Ishikawa (cell line): ENCODE data around the gene DSG1.

Experiments used
- CEBPB ChIP-seq: IDR thresholded peaks from 2 replicates; pipeline ENCODE4 v1.6.1; 2012
- CREB1 ChIP-seq: IDR thresholded peaks from 2 replicates; pipeline ENCODE4 v1.6.1; 2012; ENCODE audit warnings: low read depth
- EGR1 ChIP-seq: IDR thresholded peaks from 2 replicates; pipeline ENCODE4 v1.6.1; 2012
- EP300 ChIP-seq: IDR thresholded peaks from 2 replicates; pipeline ENCODE4 v1.6.1; 2012; ENCODE audit warnings: borderline replicate concordance
- FOXM1 ChIP-seq: IDR thresholded peaks from 2 replicates; pipeline ENCODE4 v1.6.1; 2012; ENCODE audit warnings: low read depth, borderline replicate concordance
- NFIC ChIP-seq: IDR thresholded peaks from 2 replicates; pipeline ENCODE4 v1.6.1; 2012
- RAD21 ChIP-seq: IDR thresholded peaks from 2 replicates; pipeline ENCODE4 v1.6.1; 2012; ENCODE audit warnings: low read depth
- TAF1 ChIP-seq: IDR thresholded peaks from 2 replicates; pipeline ENCODE4 v1.6.1; 2012; ENCODE audit warnings: low read depth, mild to moderate bottlenecking
- TCF12 ChIP-seq: IDR thresholded peaks from 2 replicates; pipeline ENCODE4 v1.6.1; 2012; ENCODE audit warnings: low read depth
- TEAD4 ChIP-seq: IDR thresholded peaks from 2 replicates; pipeline ENCODE4 v1.6.1; 2012
- YY1 ChIP-seq: IDR thresholded peaks from 2 replicates; pipeline ENCODE4 v1.6.1; 2012; ENCODE audit warnings: low read depth
- ZBTB7A ChIP-seq: IDR thresholded peaks from 2 replicates; pipeline ENCODE4 v1.6.1; 2012; ENCODE audit warnings: low read depth
- TF ChIP-seq, protein P1 (sequence below): IDR thresholded peaks from 2 replicates; pipeline ENCODE4 v1.6.1; 2012
- TF ChIP-seq, protein P2 (sequence below): IDR thresholded peaks from 2 replicates; pipeline ENCODE4 v1.6.1; 2012
- TF ChIP-seq, protein P3 (sequence below): IDR thresholded peaks from 2 replicates; pipeline ENCODE4 v1.6.1; 2012; ENCODE audit warnings: low read depth, mild to moderate bottlenecking

The DSG1 gene

DNA sequence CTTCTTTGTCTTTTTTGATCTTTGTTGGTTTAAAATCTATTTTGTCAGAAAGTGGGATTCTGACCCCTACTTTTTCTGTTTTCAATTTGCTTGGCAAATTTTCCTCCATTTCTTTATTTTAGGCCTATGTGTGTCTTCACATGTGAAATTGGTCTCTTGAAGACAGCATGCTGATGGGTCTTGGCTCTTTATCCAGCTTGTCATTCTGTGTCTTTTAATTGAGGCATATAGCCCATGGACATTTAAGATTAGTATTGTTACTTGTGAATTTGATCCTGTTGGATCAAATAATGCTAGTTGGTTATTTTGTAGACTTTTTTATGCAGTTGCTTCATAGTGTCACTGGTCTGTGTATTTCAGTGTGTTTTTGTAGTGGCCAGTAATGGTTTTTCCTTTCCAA is 26.3 kb upstream of the DSG1 start:
- no peak for TF ChIP-seq CREB1
- no peak for TF ChIP-seq EGR1
- no peak for TF ChIP-seq RAD21
- TF ChIP-seq NFIC, result no peak
- TF ChIP-seq TEAD4, result no peak
- TF ChIP-seq, protein P1, sequence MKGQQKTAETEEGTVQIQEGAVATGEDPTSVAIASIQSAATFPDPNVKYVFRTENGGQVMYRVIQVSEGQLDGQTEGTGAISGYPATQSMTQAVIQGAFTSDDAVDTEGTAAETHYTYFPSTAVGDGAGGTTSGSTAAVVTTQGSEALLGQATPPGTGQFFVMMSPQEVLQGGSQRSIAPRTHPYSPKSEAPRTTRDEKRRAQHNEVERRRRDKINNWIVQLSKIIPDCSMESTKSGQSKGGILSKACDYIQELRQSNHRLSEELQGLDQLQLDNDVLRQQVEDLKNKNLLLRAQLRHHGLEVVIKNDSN, result no peak
- no peak for TF ChIP-seq TCF12
- TF ChIP-seq CEBPB, result no peak
- TF ChIP-seq FOXM1, result no peak
- TF ChIP-seq, protein P2, sequence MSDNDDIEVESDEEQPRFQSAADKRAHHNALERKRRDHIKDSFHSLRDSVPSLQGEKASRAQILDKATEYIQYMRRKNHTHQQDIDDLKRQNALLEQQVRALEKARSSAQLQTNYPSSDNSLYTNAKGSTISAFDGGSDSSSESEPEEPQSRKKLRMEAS, result no peak
- TF ChIP-seq TAF1, result no peak
- TF ChIP-seq EP300, result no peak
- TF ChIP-seq, protein P3, sequence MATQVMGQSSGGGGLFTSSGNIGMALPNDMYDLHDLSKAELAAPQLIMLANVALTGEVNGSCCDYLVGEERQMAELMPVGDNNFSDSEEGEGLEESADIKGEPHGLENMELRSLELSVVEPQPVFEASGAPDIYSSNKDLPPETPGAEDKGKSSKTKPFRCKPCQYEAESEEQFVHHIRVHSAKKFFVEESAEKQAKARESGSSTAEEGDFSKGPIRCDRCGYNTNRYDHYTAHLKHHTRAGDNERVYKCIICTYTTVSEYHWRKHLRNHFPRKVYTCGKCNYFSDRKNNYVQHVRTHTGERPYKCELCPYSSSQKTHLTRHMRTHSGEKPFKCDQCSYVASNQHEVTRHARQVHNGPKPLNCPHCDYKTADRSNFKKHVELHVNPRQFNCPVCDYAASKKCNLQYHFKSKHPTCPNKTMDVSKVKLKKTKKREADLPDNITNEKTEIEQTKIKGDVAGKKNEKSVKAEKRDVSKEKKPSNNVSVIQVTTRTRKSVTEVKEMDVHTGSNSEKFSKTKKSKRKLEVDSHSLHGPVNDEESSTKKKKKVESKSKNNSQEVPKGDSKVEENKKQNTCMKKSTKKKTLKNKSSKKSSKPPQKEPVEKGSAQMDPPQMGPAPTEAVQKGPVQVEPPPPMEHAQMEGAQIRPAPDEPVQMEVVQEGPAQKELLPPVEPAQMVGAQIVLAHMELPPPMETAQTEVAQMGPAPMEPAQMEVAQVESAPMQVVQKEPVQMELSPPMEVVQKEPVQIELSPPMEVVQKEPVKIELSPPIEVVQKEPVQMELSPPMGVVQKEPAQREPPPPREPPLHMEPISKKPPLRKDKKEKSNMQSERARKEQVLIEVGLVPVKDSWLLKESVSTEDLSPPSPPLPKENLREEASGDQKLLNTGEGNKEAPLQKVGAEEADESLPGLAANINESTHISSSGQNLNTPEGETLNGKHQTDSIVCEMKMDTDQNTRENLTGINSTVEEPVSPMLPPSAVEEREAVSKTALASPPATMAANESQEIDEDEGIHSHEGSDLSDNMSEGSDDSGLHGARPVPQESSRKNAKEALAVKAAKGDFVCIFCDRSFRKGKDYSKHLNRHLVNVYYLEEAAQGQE, result no peak
- no peak for TF ChIP-seq YY1
- no peak for TF ChIP-seq ZBTB7A

DNA sequence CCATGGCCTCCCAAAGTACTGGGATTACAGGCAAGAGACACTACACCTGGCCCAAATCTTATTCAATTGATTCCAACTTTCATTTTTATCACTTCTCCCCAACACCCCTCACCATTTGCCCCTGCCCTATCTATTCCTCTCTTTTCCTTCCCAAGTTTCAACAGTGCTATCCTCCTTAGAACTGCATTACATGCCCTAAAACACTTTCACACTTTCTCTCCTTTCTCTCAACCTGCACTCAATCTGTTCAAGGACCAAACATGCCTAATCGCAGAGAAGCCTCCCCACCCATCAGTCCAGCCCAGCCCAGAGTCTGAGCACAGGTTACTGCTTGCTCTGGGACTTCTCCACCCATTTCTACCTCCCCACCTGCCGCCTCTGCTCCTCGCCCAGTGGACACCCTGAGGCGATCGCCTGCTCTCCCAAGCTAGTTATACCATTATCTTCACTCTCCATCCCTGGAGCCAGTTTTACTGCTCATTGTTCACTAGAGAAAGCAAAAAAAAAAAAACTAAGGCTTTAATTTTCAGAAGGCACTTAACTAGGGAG is 23.7 kb upstream of the DSG1 start:
- no peak for TF ChIP-seq RAD21
- no peak for TF ChIP-seq TCF12
- no peak for TF ChIP-seq EGR1
- TF ChIP-seq, protein P1, result no peak
- TF ChIP-seq EP300, result no peak
- no peak for TF ChIP-seq CEBPB
- no peak for TF ChIP-seq TEAD4
- TF ChIP-seq, protein P2, result no peak

DNA sequence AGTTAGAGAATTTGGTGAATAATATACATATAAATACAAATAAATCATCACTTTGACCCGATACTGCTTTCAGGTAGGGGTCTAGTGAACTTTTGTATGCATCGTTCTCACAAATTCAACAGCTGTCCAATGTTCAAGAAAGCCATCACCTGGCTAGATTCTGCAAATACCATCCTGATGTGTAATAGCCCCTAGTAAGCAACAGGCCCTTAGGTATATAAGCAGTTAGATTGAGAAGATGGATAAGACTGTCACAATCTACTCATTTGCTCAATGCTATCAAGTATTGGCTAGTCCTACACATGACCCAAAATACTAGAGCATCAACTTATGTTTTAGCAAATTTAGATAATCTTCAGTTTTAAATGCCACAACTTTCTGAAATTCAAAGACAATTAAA is 20.7 kb upstream of the DSG1 start:
- TF ChIP-seq YY1, result no peak
- TF ChIP-seq NFIC, result no peak
- no peak for TF ChIP-seq CEBPB
- TF ChIP-seq, protein P3, result no peak
- no peak for TF ChIP-seq ZBTB7A
- TF ChIP-seq, protein P1, result no peak
- no peak for TF ChIP-seq EP300
- TF ChIP-seq FOXM1, result no peak
- TF ChIP-seq EGR1, result no peak
- TF ChIP-seq CREB1, result no peak
- TF ChIP-seq, protein P2, result no peak

DNA sequence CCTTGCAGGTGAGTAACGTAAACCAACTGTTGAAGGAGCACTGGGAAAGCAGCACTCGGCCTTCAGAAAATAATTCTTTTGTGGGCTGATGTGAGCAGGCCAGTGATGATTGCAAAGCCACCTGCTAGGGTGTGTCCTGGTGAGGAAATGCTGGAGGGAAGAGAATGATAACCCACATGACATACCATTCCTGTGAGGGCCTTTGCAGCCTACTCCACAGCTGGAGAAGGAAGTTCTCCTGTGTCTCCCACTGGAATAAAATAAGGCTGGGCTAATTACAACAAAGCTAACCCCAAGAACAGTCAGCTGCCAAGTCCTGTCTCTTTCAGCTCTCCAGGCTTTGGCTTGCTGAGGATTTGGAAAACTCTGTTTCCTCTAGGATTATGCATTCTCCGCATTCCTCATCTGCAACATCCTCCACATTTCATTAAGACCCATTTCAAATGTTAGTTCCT is 16.7 kb upstream of the DSG1 start:
- TF ChIP-seq, protein P1, result no peak
- TF ChIP-seq, protein P2, result no peak
- TF ChIP-seq CREB1, result no peak
- no peak for TF ChIP-seq ZBTB7A
- TF ChIP-seq YY1, result no peak
- TF ChIP-seq CEBPB, result no peak
- TF ChIP-seq FOXM1, result no peak
- no peak for TF ChIP-seq NFIC
- no peak for TF ChIP-seq EP300
- TF ChIP-seq, protein P3, result no peak
- TF ChIP-seq RAD21, result no peak
- TF ChIP-seq TCF12, result no peak
- no peak for TF ChIP-seq TEAD4
- no peak for TF ChIP-seq EGR1
